ENCODE data around the gene VIL1.

VIL1 gene

DNA sequence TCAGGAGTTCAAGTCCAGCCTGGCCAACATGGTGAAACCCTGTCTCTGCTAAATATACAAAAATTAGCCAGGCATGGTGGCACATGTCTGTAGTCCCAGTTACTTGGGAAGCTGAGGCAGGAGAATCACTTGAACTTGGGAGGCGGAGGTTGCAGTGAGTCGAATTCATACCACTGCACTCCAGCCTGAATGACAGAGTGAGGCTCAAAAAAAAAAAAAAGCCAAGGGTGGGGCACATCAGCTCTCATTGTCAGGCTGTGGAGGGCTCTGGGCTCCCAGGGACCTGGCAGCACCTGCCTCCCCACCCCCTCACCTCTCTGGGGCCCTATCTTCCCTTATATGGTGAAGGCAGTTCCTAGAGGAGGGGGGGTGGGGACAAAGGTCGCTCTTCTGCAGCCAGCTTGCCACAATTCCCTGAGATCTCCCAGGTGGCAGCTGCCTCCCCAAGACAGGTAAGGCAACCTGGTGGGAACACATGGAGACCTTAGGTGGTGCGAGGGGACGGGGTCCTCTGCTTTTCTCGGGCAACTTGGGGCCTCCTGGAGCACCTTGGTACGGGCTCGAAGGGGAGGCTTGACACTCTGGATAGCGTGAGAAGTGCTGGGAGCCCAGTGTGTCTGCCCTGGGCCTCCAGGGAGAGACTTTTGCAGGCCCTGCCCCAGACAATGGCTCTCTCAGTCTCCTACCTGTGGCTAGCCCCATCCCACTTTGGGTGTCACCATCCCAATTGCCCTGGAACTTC is at the start of gene VIL1:
Gene VIL1 (plus strand): TSS at position 407 of the 742 bp plus-strand sequence. CDS start 4,656 bp downstream, outside the sequence.
- no peak for DNase-seq (ENCODE audit: low read depth in 2 of 2)

GRCh38 chr2:218369330-218369729 is 49.6 kb upstream of the VIL1 start:
- DNase-seq (ENCODE audit: low read depth in 2 of 2) = no peak

GRCh38 chr2:218370410-218371063 is 48.4 kb upstream of the VIL1 start:
- no peak for DNase-seq (ENCODE audit: low read depth in 2 of 2)

DNA sequence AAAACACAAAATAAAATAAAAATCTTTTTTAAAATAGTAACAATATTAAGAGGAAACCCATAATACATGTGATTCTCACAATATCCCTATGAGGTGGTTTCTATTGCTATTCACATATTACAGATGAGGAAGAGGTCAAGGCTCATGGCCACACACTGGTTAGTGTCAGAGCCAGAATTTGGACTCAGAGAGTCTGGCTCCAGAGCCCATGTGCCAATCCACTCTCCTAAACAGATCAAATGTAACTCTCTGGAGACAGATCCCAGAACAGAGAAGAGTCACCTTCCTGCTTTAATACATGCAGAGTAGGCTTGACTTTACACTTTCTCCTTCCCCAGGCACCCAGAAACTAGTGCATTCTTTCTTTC is 47.0 kb upstream of the VIL1 start:
- DNase-seq (ENCODE audit: low read depth in 2 of 2) = no peak

DNA sequence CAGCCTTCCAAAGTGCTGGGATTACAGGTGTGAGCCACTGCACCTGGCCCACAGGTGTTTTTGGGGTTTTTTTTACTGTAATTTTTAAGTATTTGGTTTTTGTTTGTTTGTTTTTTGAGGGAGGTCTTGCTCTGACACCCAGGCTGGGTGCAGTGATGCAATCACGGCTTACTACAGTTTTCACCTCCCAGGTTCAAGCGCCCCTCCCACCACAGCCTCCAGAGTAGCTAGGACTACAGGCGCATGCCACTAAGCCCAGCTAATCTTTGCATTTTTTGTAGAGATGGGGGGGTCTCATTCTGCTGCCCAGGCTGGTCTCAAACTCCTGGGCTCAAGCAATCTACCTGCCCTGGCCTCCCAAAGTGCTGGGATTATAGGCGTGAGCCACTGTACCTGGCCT is 44.1 kb upstream of the VIL1 start:
- DNase-seq (ENCODE audit: low read depth in 2 of 2) = no peak

- DNase-seq (ENCODE audit: low read depth in 2 of 2) = no peak
Measured at GRCh38 chr2:218375212-218375611, 43.7 kb upstream of the VIL1 start.

DNA sequence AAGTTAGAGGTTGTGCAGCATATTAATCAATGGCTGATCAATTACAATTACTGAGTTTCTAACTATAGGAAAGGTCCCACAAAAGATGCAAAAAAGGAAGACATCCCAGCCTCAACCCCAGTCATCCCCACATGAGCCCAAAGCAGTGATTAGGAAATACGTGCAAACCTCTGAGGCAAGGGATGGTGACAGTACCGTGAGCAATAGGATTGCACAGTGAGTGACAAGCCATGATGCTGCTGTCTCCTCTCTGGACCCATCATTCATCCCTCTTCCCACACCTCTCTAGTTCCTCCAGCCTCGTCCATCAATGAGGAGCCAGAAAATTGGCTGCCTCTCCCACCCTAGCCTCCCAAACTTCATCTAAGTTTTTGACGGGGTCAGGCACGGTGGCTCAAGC is 40.9 kb upstream of the VIL1 start:
- no peak for DNase-seq (ENCODE audit: low read depth in 2 of 2)

DNA sequence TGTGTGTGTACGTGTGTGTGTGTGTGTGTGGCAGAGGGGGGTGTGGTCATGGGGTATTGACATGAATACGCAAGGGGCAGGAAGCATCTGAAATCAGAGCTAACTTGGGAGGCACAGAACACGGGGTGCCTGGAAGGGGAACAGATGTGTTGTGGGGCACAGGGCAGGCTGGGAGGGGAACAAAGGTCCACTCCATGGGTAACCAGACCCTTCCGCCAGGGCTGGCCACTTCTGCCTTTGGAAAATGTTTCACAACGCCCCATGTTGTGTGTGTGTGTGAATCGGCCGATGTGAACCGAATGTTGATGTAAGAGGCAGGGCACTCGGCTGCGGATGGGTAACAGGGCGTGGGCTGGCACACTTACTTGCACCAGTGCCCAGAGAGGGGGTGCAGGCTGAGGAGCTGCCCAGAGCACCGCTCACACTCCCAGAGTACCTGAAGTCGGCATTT is 37.0 kb upstream of the VIL1 start, which contains the start of gene SLC11A1:
Gene SLC11A1 (plus strand): TSS at position 358 of the 451 bp plus-strand sequence. CDS start 96 bp downstream, outside the sequence.
- no peak for DNase-seq (ENCODE audit: low read depth in 2 of 2)

DNA sequence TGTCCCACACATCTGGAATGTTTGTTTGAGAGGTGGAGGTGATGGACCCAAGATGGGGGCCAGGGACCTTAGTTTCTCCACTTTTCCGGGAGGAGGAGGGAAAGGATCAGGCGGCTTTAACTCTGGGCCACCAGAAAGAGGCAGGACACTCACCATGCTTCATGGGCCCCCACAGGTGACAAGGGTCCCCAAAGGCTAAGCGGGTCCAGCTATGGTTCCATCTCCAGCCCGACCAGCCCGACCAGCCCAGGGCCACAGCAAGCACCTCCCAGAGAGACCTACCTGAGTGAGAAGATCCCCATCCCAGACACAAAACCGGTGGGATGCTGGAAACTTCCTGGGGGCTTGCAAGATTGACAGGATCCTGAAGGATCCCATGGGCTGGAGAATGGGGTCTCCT is 36.1 kb upstream of the VIL1 start:
- no peak for DNase-seq (ENCODE audit: low read depth in 2 of 2)

GRCh38 chr2:218383892-218384519 is 34.9 kb upstream of the VIL1 start:
- DNase-seq (ENCODE audit: low read depth in 2 of 2) = no peak

DNA sequence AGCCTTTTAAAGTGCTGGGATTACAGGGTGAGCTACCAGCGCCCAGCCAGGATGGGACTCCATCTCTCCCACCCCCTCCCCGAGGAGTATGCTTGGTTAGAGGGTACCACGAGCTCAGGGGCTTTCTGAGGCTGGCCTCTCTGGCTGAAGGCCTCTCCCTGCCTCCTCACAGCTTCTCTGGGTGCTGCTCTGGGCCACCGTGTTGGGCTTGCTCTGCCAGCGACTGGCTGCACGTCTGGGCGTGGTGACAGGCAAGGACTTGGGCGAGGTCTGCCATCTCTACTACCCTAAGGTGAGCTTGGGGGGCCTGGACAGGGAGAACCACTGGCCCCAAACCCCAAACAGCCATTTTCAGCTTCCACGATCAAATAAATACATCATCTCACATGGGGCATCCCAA is 33.9 kb upstream of the VIL1 start:
- DNase-seq (ENCODE audit: low read depth in 2 of 2) = no peak

GRCh38 chr2:218386505-218387368 is 32.2 kb upstream of the VIL1 start:
- no peak for DNase-seq (ENCODE audit: low read depth in 2 of 2)

DNA sequence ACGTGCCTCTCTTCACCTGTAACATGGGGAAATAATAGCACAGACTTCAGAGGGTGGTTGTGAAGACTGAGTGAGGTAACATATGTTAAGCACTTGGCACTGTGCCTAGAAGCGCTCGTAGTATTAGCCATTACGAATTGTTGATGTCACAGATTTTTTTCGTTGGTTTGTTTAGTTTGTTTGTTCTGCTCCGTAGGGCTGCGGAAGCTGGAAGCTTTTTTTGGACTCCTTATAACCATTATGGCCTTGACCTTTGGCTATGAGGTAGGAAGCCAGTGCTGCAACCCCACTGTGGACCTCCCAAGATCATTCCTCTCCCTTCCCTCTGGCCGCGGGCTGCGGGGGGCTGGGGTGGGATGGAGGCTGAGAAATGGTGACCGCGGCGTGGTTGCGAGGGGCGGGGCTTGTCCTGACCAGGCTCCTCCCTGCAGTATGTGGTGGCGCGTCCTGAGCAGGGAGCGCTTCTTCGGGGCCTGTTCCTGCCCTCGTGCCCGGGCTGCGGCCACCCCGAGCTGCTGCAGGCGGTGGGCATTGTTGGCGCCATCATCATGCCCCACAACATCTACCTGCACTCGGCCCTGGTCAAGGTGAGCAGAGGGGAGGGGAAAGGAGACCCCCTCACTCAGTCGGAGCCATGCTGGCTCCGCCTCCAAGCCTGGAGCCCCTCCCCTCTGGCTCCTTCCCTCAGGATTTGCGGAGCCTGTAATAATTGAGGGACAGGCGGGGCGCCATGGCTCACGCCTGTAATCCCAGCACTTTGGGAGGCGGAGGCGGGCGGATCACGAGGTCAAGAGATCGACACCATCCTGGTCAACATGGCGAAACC is 31.3 kb upstream of the VIL1 start:
- no peak for DNase-seq (ENCODE audit: low read depth in 2 of 2)

DNA sequence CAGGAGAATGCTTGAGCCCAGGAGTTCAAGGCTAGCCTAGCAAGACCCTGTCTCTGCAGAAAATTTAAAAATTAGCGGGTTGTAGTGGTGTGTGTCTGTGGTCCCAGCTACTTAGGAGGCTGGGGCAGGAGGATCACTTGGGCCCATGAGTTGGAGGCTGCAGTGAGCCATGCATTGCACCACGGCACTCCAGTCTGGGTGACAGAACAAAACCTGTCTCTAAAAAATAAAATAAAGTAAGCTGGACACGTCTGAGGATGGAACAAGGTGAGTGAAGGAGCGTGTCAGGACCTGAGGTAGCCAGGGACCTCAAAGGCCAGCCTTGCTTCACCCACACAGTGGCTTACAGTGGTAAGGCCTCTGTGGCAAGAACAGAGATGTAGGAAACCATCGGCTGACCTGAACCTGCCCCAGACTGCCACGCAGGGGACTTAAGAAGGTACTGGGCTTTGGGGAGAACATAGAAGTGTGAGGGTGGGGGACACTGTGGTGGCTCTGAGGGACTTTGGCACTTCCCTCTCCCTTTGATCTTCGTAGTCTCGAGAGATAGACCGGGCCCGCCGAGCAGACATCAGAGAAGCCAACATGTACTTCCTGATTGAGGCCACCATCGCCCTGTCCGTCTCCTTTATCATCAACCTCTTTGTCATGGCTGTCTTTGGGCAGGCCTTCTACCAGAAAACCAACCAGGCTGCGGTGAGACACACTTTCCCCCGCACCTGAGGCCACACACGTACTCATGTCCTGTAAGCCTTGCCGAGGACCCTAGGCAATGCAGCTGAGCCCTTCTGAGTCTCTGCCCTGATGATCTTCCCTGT is 29.4 kb upstream of the VIL1 start:
- DNase-seq (ENCODE audit: low read depth in 2 of 2) = no peak

- no peak for DNase-seq (ENCODE audit: low read depth in 2 of 2)
Measured at GRCh38 chr2:218391202-218391601, 27.7 kb upstream of the VIL1 start.

- DNase-seq (ENCODE audit: low read depth in 2 of 2) = no peak
Measured at GRCh38 chr2:218392459-218392858, 26.5 kb upstream of the VIL1 start.

GRCh38 chr2:218392891-218393462 is 25.9 kb upstream of the VIL1 start:
- DNase-seq (ENCODE audit: low read depth in 2 of 2) = no peak

DNA sequence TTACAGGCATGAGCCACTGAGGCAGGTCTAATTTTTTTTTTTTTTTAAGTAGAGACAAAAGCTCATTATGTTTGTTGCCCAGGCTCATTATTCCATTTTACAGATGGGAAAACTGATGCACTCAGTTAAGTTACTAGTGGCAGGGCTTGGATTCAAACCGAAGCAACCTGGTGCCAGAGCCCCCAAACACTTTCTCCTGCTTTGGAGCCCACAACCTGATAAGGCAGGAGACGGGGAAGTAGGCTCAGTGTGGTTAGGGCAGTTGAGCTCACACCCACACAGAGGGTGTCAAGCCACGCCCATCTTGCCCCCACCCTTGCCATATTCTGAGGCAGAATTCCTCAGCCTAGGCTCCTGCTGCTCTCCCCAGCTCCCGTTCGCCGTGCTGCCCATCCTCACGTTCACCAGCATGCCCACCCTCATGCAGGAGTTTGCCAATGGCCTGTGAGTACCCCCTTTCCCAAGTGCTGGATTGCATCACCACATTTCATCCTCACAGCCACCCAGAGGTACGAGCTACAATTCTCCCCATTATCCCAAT is 25.1 kb upstream of the VIL1 start:
- no peak for DNase-seq (ENCODE audit: low read depth in 2 of 2)

DNA sequence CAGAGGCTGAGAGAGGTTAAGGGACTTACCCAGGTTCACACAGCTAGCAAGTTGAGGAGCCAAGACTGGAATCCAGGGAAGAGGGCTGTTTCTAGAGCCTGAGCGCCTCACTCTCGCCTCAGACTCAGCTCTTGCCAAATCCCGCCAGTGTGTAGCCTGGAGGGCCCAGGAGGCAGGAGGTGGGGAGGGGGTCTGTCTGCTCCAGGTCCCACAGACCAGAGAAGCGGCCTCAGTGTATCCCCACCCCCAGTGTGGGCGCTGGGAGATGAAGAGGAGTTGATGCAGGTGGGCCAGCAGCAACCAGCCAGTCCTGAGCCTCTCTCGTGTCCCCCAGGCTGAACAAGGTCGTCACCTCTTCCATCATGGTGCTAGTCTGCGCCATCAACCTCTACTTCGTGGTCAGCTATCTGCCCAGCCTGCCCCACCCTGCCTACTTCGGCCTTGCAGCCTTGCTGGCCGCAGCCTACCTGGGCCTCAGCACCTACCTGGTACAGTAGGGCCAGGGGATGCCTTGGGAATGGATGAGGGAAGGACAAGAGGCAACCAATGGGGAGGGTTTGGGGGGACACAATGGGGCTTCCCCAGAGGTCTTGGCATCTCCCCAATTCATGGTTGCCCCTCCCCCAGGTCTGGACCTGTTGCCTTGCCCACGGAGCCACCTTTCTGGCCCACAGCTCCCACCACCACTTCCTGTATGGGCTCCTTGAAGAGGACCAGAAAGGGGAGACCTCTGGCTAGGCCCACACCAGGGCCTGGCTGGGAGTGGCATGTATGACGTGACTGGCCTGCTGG is 24.4 kb upstream of the VIL1 start:
- no peak for DNase-seq (ENCODE audit: low read depth in 2 of 2)
